SJSA1 (cell line): ENCODE measurements around the gene B3GAT1. TPM values are rescaled to one million over a fixed set of nuclear protein-coding genes. Genes with fewer than 3 reads are reported as not detected.

Experiments used
- DNase-seq, 2 experiments: peaks; one replicate each; pipeline ENCODE4 v3.0.0-alpha.2; 2015 to 2020; ENCODE audit warnings: low spot score in 2 of 2, low read depth in 1 of 2
- H3K27ac ChIP-seq: fragments of 250-450 bp; sonication (Bioruptor Pico); 2 replicates; pipeline ENCODE4 v1.5.1; 2020; ENCODE audit warnings: mild to moderate bottlenecking, moderate library complexity
- H3K27me3 ChIP-seq: fragments of 250-450 bp; sonication (Bioruptor Pico); replicated peaks from 2 replicates; pipeline ENCODE4 v1.5.1; 2020; ENCODE audit warnings: mild to moderate bottlenecking, moderate library complexity
- H3K36me3 ChIP-seq: fragments of 250-450 bp; sonication (Bioruptor Pico); 2 replicates; pipeline ENCODE4 v1.5.1; 2020; ENCODE audit warnings: mild to moderate bottlenecking
- H3K4me1 ChIP-seq: fragments of 250-450 bp; sonication (Bioruptor Pico); replicated peaks from 2 replicates; pipeline ENCODE4 v1.6.1; 2021; ENCODE audit warnings: mild to moderate bottlenecking
- H3K4me3 ChIP-seq: fragments of 250-450 bp; sonication (Bioruptor Pico); 2 replicates; pipeline ENCODE4 v1.5.1; 2020; ENCODE audit warnings: mild to moderate bottlenecking
- H3K9me3 ChIP-seq: fragments of 250-450 bp; sonication (Bioruptor Pico); replicated peaks from 2 replicates; pipeline ENCODE4 v1.5.1; 2020; ENCODE audit warnings: mild to moderate bottlenecking
- total RNA-seq: library from RNA; depleted of rRNA; stranded (reverse); fragments of >200 nt; shearing (Covaris generic); gene quantifications from 2 replicates; pipeline ENCODE4 v1.2.3, GENCODE V29; 2014; rRNA removed

The B3GAT1 gene
- total RNA-seq, 1 experiment from 2014 or later = not detected

DNA sequence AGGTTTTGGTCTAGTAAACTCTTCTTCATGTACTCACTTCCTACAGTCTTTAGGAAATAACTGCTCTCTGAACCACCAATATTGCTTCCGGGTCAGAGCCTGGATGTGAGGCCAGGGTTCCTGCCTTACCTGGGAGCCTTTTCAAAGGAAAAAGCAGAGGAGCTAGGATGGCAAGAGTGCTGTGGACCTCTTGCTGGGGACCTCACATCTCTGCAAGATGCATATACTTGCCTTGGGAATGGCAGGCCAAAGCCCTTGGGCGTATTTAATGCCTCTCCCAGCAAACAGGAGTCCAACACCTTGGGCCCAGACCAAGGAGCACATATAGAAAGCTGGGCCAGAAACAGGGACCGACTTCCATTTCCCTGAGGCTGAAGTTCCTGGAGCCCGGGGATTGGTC lies 75.0 kb downstream of the B3GAT1 start:
- no peaks in the 10 kb centered on the region for H3K9me3 ChIP-seq
- H3K27ac ChIP-seq = no peak overlapping the region
- H3K4me3 ChIP-seq = no peak overlapping the region
- H3K36me3 ChIP-seq = no peaks in the 10 kb centered on the region
- H3K4me1 ChIP-seq = no peaks in the 10 kb centered on the region
- DNase-seq = no peak
- 0 out of 2 replicates have a peak, but pooled peaks cover 2% of the 10 kb centered on the region for H3K27me3 ChIP-seq

DNA sequence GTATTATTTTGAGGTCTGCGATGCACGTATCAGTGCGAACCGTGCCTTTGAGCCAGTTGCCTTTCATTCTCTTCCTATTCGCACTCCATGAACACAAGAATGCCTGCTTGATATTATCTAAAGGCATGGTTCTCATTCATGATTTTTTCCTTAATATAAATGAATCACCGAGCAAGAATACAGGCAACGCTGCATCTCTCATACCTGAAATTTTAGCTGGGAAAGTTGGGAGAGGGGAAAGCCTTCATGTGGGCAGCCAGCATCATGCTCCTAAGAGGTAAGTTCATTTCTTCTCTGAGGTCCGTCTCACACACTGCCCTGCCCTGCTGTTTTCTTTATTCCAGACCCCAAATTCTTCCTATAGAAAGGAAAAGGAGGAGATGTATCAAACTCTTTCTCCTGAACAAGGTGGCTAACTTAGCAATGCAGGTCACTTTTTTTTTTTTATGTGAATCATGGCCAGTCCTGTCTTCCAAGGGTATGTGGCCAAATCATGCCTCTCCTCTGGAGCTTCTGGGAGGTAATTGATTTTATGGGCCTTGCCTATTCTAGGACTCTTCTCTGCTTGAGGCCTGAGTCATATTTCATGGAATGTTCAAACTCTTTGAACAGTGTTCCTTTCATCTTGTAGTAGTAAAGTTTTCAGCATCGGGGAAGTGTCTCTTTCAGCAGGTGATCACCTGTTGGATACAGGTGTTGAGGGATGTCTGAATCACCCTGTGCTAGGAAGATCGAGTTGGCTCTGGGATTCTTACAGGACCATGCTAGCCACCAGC lies 77.1 kb downstream of the B3GAT1 start:
- Histone ChIP-seq H3K36me3 (no peaks in the 10 kb centered on the region), H3K27me3 (peaks cover 9% of the 10 kb centered on the region; the same call in 1 of the 2 replicates), H3K4me1 (no peaks in the 10 kb centered on the region), H3K4me3 (no peak overlapping the region), H3K27ac (no peak overlapping the region), H3K9me3 (no peaks in the 10 kb centered on the region)
- no peak for DNase-seq

DNA sequence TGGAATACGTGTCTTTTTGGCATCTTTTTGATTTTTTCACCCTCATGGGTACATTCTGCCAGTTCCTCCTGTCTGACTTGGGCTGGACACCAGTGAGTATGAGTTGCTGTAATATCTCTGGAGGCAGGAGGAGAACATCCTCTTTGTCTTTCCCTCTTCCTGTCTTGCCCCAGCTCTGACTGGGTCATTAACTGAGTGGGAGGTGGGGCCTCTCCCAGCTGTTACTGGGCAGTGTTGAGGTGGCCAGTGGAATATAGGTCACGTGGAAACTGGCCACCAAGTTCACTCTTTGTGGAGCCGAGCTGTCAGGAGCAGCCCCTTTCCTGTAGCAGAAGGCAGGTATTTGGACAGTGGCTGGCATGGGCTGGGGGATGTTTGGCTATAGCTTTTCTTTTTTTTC lies 78.1 kb downstream of the B3GAT1 start:
- no peaks in the 10 kb centered on the region for H3K4me1 ChIP-seq
- no peaks in the 10 kb centered on the region for H3K9me3 ChIP-seq
- peaks cover 9% of the 10 kb centered on the region; the same call in 1 of the 2 replicates for H3K27me3 ChIP-seq
- no peak overlapping the region for H3K4me3 ChIP-seq
- no peaks in the 10 kb centered on the region for H3K36me3 ChIP-seq
- no peak for DNase-seq
- H3K27ac ChIP-seq = no peak overlapping the region

DNA sequence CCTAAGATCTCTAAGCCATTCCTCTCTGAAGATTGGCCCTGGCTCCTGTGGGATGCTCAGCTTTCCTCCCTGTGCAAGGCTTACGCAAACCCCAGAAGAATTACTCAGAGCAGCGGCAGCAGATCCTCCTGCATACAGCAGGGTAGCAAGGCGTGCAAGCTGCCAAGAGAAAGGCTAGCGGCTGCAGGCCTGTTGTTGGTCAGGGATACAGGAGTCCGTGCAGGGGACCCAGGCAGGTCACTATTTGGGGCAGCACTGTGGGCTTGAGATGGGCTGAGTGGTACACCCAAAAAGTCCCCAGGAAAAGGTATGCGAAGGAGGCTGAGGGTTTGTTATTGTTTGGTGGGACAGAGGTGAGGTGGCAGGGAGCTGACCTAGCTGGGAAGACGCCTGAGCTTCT lies 78.7 kb downstream of the B3GAT1 start:
- no peak overlapping the region for H3K4me3 ChIP-seq
- H3K27ac ChIP-seq = no peak overlapping the region
- no peaks in the 10 kb centered on the region for H3K9me3 ChIP-seq
- H3K27me3 ChIP-seq = peaks cover 9% of the 10 kb centered on the region; the same call in 1 of the 2 replicates
- no peak for DNase-seq
- H3K36me3 ChIP-seq = no peaks in the 10 kb centered on the region
- H3K4me1 ChIP-seq = no peaks in the 10 kb centered on the region

DNA sequence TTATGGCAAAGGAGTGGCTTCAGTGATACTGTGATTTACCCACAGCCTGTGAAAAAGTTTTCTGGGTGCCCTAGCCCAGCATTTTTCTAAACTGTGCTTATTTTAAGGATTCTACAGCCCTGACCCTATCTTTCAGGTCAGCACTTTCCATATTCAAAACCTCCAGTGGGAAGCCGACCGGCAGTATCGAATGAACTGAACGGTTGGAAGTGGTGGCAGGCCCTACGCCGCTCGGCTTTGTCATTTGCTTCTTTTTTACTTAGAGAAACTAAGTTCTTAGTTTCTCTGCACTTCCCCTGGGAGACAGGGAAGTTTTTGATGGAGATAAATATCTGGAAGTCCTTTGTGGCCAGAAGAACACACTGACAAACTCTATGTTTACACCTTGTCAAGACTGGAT lies 79.3 kb downstream of the B3GAT1 start:
- no peak overlapping the region for H3K27ac ChIP-seq
- no peaks in the 10 kb centered on the region for H3K4me1 ChIP-seq
- H3K4me3 ChIP-seq = no peak overlapping the region
- DNase-seq = no peak
- H3K27me3 ChIP-seq = peaks cover 9% of the 10 kb centered on the region; the same call in 1 of the 2 replicates
- no peaks in the 10 kb centered on the region for H3K36me3 ChIP-seq
- no peaks in the 10 kb centered on the region for H3K9me3 ChIP-seq

DNA sequence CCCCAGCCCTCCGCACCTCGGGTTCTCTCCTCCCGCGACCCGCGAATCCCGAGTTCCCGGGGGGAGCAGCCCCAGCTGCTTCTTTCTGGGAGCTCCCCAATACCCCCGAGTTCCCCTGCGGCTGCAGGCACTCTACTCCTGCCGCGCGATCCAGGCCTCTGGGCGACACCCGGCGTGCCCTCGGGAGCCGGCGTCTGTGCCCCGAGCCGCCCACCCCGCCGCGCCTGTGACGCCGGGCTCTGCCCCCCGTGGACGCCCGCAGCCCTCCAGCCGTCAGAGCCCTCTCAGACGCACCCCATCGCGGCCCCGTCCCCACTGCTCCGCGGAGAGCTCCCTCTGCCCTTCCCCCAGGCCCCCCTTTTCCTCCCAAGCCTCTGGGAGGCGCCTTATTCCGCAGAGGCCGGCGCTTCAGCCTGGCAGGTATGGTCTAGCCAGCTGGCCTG lies 79.8 kb downstream of the B3GAT1 start:
- H3K9me3 ChIP-seq = no peaks in the 10 kb centered on the region
- no peaks in the 10 kb centered on the region for H3K4me1 ChIP-seq
- H3K27me3 ChIP-seq = peaks cover 9% of the 10 kb centered on the region; the same call in 1 of the 2 replicates
- DNase-seq = no peak
- H3K4me3 ChIP-seq = no peak overlapping the region
- no peak overlapping the region for H3K27ac ChIP-seq
- H3K36me3 ChIP-seq = no peaks in the 10 kb centered on the region

DNA sequence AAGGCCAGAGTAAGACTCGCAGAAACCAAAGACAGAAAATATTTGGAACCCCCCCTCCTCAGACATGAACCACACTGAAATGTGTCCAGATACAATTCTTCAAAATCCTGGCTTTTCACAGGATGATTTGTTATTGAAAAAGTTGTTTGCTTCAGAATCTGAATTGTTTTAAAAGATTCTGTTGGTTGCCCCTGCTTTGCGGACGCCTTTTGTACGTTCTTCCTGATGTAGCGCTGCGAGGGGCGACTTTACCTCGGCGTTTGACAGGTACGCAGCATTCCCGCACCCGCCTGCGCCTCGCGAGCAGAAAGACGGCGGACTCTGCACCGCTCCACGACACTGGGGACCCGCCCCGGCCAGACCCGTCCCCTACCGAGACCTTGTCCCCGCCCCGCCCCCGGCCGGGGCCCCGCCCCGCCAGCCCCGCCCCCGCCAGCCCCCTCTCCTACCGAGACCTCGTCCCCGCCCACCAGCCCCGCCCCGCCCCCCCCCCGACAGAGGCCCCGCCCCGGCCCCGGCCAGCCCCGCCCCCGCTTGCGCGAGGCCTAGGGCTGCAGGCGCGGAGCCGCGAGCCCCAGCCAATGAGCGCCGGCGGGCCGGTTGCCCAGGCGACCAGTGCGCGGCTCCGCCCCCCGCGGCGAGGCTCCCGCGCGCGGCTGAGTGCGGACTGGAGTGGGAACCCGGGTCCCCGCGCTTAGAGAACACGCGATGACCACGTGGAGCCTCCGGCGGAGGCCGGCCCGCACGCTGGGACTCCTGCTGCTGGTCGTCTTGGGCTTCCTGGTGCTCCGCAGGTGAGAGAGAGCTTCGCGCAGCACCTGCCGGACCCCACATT lies 80.5 kb downstream of the B3GAT1 start, which contains the start of gene GLB1L2:
Gene GLB1L2 (plus strand): TSS at position 635 of the 835 bp plus-strand sequence. CDS start 74 bp downstream, at position 709.
- H3K9me3 ChIP-seq = no peaks in the 10 kb centered on the region

DNA sequence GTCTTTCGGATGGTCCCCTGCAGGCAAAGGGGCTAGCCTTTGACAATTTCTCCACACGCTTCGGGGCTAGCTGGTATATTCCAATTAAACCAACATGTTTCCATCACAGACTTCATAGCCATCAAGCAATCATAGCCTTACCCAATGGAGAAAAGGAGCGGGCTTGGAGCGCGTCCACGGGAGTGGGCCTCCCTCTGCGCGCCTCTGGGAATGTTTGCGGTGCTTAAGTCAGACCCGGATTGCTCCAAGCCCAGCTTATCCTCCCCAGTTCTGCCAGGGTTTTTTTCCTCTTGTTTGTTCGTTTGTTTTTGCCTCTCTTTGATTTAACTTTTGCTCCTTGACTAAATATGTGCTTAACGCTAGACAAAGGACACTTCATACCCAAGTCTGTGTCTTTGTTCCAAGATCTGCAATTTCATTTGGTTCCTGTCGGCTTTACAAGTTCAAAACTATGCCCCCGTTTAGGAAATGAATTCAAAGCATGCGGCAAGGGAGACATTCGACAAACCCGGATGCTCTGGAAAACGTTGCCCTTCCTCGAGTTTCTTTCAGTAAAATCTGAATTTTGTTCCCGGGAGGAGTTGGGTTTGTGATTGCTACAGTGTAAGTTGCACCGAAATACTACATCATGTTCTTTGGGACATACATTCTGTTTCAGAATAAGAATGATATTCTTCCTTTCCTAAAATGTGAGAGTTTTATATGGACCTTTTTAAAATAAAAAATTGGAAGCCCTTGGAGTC lies 81.3 kb downstream of the B3GAT1 start:
- Histone ChIP-seq H3K27ac (no peak overlapping the region), H3K36me3 (no peaks in the 10 kb centered on the region), H3K4me1 (no peaks in the 10 kb centered on the region), H3K27me3 (peaks cover 9% of the 10 kb centered on the region; the same call in 1 of the 2 replicates), H3K4me3 (no peak overlapping the region), H3K9me3 (no peaks in the 10 kb centered on the region)
- no peak for DNase-seq

More for the DNA sequence above, 80.5 kb downstream of the B3GAT1 start, which contains the start of gene GLB1L2:
- Histone ChIP-seq H3K4me1 (no peaks in the 10 kb centered on the region), H3K27ac (no peak within 1 kb of the TSS), H3K27me3 (peaks cover 9% of the 10 kb centered on the region; the same call in 1 of the 2 replicates), H3K36me3 (no peaks in the 10 kb centered on the region), H3K4me3 (no peak within 1 kb of the TSS)
- no peak for DNase-seq

Other genes with a start within 250 kb of the B3GAT1 start
- 15.2 and 29.4 TPM in 2 replicates for gene NCAPD3, start 188.3 kb downstream of the B3GAT1 start, total RNA-seq
- gene VPS26B, start 187.6 kb downstream of the B3GAT1 start, total RNA-seq = 15.7 and 17.8 TPM in 2 replicates
- 24.7 and 34.7 TPM in 2 replicates for gene THYN1, start 158.9 kb downstream of the B3GAT1 start, total RNA-seq
- 7.9 and 11.3 TPM in 2 replicates for gene ACAD8, start 158.7 kb downstream of the B3GAT1 start, total RNA-seq
- not detected in 2 replicates for gene GLB1L3, start 135.9 kb downstream of the B3GAT1 start, total RNA-seq
- gene GLB1L2, start 80.3 kb downstream of the B3GAT1 start, total RNA-seq = not detected in 2 replicates